ENCODE results near the gene CNN3. TPM values are rescaled to one million over a fixed set of nuclear protein-coding genes. Genes with fewer than 3 reads are reported as not detected.

Gene CNN3
- polyA plus RNA-seq, 2 of the 4 experiments (the other 2 are of a cell fraction) = 61.6 to 83.4 TPM

DNA sequence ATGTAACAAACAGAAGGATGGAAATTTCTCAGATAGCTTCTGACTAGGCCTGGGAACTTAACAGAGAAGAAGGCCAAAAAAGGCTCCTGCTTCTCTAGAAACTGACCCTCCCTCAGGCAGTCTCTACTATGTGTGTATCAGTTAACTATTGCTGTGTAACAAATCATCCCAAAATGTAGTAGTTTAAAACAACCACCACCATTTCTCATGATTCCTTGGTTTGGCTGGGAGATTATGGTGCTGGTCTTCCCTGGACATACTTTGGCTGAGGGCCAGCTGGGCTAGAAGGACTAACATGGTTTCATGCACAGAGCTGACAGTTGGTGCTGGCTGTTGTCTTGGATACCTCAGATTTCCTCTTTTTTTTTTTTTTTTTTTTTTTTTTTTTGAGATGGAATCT is 26.2 kb upstream of the CNN3 start (continued):
- TF ChIP-seq KDM1A (IDR thresholded peaks at IDR 0.05; ENCODE audit: low read depth) (no peak), RCOR1 (IDR thresholded peaks at IDR 0.05; ENCODE audit: low read depth, low read length) (no peak), ZFP36 (IDR thresholded peaks at IDR 0.05; ENCODE audit: borderline replicate concordance, partially characterized antibody) (no peak), HOXB5 (CRISPR knock-in tag; IDR thresholded peaks at IDR 0.05) (no peak), FOSB (CRISPR knock-in tag; IDR thresholded peaks at IDR 0.05) (no peak), RNF2 (IDR thresholded peaks at IDR 0.05; ENCODE audit: borderline replicate concordance, low read depth) (no peak), NPAS2 (CRISPR knock-in tag; IDR thresholded peaks at IDR 0.05; ENCODE audit: borderline replicate concordance) (no peak)

DNA sequence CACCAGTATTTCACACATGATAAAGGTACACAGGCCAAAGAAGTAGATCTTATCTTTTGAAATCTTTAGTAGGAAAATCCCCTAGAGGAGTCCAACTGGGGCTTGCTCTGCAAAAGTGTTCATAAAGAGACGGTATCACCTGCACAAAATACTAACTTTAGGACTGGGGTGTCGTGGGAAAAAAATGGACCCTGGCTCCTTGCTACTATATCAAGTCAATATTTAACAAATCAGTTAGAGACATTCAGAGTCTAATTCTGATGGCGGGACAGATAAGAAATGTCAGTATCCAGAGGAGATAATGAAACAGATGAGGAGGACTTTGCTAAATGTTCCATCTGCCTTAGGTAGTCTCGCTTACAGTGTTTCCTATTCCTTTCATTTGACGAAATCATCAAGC is 25.6 kb upstream of the CNN3 start:
- ChIA-PET CTCF (interaction anchor here (1.2 to 1.5 kb wide), 2 partner anchors 91 to 98 kb away, joined by 3 read pairs; no protein-coding TSS in a partner anchor), POLR2A (no interaction called here)
- no peak overlapping the region for H3K4me2 ChIP-seq
- H3K27ac ChIP-seq = no peak overlapping the region
- no peak for DNase-seq (ENCODE audit: low read depth in 1 of 2, low spot score in 1 of 2)
- TF ChIP-seq HOXA7 (CRISPR knock-in tag; IDR thresholded peaks at IDR 0.05) (no peak), SMC3 (IDR thresholded peaks at IDR 0.05) (no peak), NR3C1 (IDR thresholded peaks at IDR 0.05) (no peak), EP300 (IDR thresholded peaks at IDR 0.05) (no peak), POLR2A (IDR thresholded peaks at IDR 0.05; ENCODE audit: low read length) (no peak), SREBF2 (IDR thresholded peaks at IDR 0.05) (no peak), FOSL2 (IDR thresholded peaks at IDR 0.05) (no peak), FOSL2 (CRISPR knock-in tag; IDR thresholded peaks at IDR 0.05) (no peak), FOXS1 (CRISPR knock-in tag; IDR thresholded peaks at IDR 0.05) (no peak), JUN (IDR thresholded peaks at IDR 0.05) (no peak), PHF8 (IDR thresholded peaks at IDR 0.05; ENCODE audit: borderline replicate concordance, low read depth) (no peak), PBX3 (IDR thresholded peaks at IDR 0.05) (no peak), CBX8 (IDR thresholded peaks at IDR 0.05) (no peak), CHD2 (IDR thresholded peaks at IDR 0.05; ENCODE audit: low read length, partially characterized antibody) (no peak), TFCP2L1 (CRISPR knock-in tag; IDR thresholded peaks at IDR 0.05) (no peak), RFX5 (IDR thresholded peaks at IDR 0.05) (no peak), NPAS2 (CRISPR knock-in tag; IDR thresholded peaks at IDR 0.05; ENCODE audit: borderline replicate concordance) (no peak), KDM1A (IDR thresholded peaks at IDR 0.05; ENCODE audit: low read depth) (no peak), HOXB13 (CRISPR knock-in tag; IDR thresholded peaks at IDR 0.05; ENCODE audit: low read depth) (no peak)
- TF ChIP-seq, protein P1, sequence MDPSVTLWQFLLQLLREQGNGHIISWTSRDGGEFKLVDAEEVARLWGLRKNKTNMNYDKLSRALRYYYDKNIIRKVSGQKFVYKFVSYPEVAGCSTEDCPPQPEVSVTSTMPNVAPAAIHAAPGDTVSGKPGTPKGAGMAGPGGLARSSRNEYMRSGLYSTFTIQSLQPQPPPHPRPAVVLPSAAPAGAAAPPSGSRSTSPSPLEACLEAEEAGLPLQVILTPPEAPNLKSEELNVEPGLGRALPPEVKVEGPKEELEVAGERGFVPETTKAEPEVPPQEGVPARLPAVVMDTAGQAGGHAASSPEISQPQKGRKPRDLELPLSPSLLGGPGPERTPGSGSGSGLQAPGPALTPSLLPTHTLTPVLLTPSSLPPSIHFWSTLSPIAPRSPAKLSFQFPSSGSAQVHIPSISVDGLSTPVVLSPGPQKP (IDR thresholded peaks at IDR 0.05; ENCODE audit: low read depth, low read length) = no peak
- TF ChIP-seq, protein P2, sequence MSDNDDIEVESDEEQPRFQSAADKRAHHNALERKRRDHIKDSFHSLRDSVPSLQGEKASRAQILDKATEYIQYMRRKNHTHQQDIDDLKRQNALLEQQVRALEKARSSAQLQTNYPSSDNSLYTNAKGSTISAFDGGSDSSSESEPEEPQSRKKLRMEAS (IDR thresholded peaks at IDR 0.05) = no peak
- H3K4me3 ChIP-seq = no peak overlapping the region
- WGBS (ENCODE audit: missing lambda C conversion rate) = 93% methylated on average over 5 of the region's 5 CpGs
- peaks cover 3% of the 10 kb centered on the region; the same call in 1 of the 3 replicates for H3K9me3 ChIP-seq
- H3K4me1 ChIP-seq = peaks cover 39% of the 10 kb centered on the region
- FAIRE-seq = no peak
- no peak for ATAC-seq

Data from A549 (cell line).